CD4-positive, alpha-beta T cell treated with Interleukin-10 for 1 hour (primary cell): Measurements from ENCODE around the gene DCST2.

Experiments
- DNase-seq: peaks from one replicate; pipeline ENCODE4 v3.0.0-alpha.2; 2020

The DCST2 gene

GRCh38 chr1:154973344-154974101 is 60.1 kb downstream of the DCST2 start:
- DNase-seq, result peak; percentile 95

DNA sequence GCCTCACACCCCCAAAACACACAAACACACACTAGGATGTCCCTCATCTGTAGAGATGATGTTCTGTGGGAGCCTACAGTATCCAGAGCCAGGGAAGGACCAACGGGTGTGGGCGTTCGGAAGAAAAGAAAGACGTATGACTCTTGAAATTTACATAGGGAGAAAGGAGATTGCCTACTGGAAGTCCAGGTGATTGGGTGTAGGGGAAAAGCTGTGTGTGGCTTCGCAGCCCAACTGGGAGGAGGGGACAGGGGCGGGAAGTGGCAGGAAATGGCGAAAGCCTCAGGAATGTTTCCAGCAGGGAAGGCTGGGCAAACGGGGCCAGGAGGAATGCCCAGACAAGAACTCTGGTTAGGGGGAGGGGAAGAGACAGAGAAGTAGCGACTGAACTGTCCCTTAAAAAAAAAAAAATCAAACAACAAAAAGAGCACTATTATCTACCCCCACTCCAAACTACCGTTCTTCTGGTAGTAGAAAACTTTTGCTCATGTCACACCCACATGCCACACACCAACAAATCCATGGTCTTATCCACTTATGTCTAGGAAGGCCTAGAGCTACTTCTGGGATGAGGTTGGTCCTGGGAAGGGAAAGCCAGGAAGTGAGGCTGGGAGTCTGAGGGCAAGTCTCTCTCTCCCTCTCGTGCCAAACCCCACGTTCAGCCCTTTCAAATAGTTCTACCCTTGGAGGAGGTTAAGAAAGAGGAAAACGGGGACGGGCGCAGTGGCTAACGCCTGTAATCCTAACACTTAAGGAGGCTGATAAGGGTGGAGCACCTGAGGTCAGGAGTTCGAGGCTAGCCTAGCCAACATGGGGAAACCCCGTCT is 60.9 kb downstream of the DCST2 start:
- no peak for DNase-seq

DNA sequence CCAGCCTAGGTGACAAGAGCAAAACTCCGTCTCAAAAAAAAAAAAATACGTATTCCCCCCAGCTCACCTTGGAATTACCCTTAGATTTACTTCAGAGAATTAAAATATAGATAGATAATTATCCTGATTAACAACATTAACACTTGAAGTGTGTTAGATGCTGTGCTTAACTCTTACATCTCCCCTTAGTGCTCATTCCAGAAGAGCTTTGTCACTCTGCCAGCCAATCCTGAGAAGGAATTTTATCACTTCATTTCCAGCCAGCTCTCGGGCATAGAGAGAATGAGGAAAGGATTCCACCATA is 61.4 kb downstream of the DCST2 start:
- no peak for DNase-seq

- DNase-seq, result no peak
Measured at GRCh38 chr1:154971341-154971998, 62.1 kb downstream of the DCST2 start.

- DNase-seq, result no peak
Measured at GRCh38 chr1:154970631-154971340, 62.8 kb downstream of the DCST2 start, which contains the start of gene SHC1. Gene SHC1 (minus strand): TSS chr1:154970747. CDS start chr1:154970526, 221 bp downstream.

DNA sequence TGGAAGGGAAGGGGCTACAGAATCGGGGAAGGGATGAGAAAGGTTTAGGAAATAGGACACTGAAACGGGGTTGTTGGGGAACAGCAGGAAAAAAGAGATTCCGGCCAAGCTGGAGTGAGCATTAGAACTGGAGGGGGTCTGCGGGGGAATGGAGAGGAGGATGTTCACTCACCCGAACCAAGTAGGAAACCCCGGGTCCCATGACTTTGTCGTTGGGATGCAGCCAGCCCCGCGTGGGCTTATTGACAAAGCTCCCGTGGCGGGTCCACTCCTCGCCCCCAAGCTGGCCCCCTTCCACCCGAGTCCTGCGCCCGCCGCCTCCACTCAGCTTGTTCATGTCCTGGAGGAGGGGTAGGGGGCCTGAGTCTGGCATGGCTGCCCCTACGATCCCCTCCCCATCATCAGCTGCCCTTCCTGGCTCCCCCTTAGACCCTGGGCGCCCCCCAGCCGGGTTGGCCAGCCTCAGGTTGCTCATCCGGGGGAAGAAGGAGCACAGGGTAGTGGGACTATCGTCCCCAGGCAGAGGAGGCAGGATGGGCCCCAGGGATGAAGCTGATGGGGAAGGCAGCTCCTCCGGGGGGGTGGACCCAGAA is 63.6 kb downstream of the DCST2 start:
- DNase-seq, result no peak

GRCh38 chr1:154969246-154969645 is 64.3 kb downstream of the DCST2 start:
- no peak for DNase-seq

DNA sequence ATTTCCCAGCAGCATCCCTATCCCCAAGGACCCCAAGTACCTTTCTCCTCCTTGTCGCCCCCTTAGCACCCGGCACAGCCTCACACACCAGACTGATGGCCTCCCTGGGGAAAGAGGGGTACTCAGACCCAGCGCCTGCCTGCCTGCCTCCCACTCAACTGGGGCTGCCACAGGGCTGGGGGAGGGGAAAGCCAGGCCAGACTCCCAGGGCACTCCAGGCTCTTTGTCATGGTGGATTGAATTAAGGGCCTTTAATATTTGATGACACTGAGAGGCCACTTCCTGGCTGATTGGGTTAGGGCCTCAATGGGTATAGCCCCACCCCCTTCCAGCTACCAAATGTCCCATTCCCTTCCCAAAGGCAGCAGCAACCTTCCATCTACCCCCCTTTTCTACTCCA is 64.8 kb downstream of the DCST2 start:
- DNase-seq, result no peak
